HG03442 (cell line): ENCODE data around the gene ITGAV.
A peak's percentile ranks its signal among the peaks of the same experiment; 100 is the strongest.

Experiments used
- ATAC-seq: cut with Tn5 transposase; IDR thresholded peaks from one replicate; pipeline ENCODE4 v1.9.1; 2021; ENCODE audit warnings: mild to moderate bottlenecking, moderate library complexity; ENCODE audit not compliant: unreplicated experiment

The ITGAV gene

DNA sequence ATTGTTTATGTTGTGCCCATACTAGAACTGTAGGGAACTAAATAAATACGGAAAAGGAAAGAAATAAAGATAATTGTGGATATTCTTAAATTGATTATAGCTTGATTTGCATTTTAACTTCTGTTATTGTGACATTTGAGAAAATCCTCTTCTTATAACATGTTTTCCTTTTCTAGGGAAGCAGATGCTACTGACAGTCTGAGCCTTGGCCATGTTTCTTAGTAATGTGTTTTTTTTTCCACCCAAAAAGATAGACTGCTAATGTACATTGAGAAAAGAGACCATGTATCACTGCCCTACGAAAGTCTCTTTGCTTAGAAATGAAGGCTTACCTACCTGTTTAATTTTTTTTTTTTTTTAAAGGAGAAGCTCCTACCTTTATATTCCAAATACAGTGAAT lies 22.2 kb downstream of the ITGAV start:
- ATAC-seq: no peak

DNA sequence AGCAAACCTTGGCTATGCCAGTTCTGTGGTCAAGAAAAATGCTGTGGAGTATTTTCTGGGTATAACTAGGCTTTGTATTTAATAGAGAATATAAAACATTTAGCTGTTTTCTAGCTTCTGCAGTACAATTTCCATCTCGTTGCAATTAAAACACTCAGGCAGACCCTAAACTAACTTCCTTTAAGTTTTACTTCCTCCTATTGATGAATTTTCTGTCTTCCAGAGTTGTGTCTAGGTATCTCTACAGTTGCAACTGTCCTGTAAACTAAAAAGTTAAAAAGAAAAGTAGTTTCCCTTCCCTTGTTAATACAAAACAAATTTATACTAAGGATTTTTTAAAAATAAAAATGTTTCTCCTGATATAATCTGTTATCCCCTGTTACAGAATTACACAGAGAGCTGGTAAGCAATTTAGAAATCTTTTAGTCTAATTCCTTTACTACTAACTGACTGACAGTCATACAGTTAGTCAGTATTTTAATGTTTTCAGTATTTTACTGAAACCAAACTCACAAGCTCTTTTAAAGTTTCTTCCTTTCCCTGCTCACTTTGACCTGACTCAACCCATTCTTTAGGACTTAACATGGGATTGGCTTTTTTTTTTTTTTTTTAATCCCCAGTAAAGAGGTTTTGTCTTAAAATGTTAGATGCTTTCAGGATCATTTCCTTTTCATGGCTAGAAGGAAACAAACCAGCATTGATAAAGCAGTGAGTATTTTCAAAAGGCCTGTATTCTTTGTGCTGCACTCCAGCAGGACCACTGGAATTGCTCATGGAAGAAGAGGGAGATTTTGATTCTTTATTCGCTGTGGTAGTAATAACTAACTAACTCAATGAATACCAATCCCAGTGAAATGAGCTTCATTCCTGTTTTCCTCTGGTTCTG lies 22.9 kb downstream of the ITGAV start:
- no peak for ATAC-seq

DNA sequence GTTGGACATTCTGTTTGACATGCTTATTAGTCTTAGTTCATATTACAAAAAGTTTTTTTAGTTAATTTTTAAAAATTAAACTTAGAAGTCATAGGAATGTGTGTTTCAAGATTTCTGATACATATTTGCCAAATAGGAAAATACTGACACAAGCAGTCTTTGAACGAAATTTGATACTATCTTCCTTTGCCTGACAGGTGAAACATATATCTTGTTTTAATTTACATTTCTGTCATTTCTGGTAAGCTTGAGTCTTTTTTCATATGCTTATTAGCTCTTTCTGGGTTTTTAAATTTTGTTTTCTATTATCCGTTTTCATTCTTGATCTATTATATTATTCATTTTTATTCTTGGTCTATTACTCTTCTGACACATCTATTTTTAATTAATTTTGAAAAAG lies 24.5 kb downstream of the ITGAV start:
- no peak for ATAC-seq

DNA sequence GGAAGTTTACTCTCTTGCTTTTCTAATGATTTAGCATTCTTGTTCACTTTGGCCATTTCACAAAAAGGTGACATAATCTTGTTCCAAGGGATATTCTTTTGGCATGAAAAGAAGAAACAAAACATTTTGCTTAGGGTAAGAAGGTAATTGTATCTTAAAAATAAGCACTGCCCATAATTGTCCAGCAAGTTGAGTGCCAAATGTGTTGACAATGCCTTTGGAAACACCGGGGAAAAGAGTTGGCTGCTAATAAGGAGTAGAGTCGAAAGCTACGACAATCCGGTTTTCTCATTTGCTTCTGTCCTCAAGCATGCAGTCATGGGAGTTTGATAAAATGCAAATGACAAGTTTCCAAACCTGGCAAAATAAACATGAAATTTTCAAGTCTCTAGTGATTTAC lies 27.3 kb downstream of the ITGAV start:
- no peak for ATAC-seq

DNA sequence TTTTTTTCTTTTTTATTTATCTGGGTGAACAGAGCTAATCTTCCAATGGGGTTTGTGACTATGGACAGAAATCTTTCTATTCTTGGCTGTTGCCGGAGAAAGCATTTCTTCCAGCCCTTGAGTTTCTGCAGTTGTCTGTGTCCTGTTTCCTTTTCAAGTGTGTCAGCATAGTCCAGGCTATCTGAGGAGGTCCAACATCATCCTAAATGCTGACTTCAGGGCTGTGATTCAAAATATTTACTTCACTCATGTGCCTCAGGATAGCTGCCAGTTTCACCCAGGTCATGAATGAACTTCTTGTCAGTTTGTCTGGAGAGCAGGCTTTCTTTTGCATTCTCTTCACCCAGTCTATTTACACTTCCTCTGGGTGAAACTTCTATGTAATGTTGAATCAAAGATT lies 27.9 kb downstream of the ITGAV start:
- no peak for ATAC-seq

DNA sequence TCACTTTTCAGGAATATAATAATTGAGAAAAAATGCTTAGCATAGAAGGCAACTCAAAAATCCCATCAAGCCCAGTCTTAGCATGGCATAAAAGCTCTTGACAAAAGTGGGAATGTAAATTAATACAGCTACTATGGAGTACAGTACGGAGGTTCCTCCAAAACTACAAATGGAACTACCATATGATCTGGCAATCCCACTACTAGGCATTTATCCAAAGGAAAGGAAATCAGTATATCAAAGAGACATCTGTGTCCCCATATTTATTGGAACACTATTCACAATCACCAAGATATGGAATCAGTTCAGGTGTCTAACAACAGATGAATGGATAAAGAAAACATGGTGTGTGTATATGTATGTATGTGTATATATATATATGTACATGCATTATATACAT lies 28.8 kb downstream of the ITGAV start:
- ATAC-seq: no peak

DNA sequence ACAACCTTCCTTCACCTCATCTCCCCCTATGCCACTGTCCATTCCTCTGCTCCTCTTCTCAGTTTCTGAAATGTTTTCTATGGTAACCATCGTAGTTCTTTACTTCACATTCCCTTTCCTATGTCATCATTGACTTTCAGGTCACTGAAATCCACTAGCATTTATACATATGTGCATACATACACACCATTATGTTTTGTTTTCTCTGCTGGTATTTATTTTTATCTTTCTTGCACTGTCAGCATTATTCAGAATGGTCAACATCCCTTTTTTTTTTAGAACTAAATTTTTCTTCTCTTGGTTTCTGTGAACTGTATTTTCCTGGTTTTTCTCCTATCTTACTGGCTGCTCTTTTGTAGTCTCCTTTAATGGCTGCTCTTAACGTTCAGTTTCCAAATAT lies 33.2 kb downstream of the ITGAV start:
- ATAC-seq: no peak

DNA sequence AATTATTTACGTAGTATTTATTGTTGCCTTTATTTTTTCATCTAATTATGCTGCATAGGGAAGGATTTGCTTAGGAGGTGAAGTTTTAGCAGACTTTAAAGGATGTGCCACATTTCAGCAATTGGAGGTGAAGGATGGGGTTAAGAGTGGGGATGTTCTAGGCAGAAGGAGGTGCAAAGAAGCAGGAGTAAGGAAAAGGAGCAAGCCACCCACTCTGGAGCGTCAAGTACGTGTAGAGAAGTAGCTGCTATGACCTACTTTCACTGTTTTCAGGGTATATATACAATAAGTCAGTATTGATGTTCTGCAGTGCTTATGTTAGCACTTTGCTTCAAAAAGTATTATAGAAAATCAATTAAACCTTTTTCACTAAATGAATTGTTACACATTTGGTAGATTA lies 34.4 kb downstream of the ITGAV start:
- no peak for ATAC-seq

DNA sequence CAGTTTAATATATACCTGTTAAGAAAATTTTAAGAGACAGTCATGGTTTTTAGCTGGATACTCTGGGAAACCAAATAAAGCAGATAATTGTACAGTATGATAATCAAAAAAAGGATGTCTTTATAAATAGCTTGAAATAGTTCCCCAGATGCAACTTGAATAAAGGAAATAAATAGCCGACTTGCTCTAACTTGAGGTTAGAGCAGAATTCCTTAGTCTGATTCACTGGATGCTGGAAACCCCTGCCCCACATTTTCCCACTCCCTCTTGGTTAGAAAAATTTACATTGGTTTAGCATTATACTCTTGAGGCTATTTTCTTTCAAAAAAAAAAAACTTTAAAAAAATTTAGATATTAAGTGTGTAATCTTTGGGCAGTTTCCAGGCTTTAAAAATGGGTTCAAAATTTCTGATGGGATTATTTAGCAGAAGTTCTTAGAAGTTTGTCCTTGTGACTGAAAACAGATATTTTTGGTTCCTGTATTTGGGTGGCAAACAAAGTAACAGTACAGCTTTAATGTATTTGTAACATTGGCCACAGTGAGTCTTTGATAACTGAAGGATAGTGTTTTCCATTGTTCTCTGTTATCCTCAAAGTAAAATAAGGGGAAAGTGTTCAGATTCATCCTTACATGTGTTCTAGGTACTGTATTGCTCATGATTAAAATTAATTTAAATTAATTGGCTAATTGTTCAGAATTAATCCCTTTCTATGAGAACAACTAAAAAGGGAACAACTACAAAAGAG lies 39.6 kb downstream of the ITGAV start:
- no peak for ATAC-seq

DNA sequence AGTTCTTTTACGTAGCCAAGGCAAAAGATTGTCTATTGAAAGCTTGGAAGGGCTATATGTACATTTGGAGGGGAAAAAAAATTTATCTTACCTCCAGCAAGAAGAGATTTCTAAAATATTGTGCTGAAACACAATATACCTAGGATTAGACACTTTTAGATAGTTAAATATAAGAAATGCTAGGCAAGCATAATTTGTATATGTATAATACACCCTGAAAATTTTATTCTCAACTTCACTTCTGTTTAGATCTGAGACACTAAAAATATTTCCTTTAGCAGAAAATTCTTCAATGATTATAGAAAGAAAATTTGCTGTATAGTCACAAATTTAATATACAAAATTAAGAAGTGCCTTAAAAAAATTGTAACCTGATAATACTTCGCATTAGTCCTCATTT lies 42.6 kb downstream of the ITGAV start:
- ATAC-seq: no peak

DNA sequence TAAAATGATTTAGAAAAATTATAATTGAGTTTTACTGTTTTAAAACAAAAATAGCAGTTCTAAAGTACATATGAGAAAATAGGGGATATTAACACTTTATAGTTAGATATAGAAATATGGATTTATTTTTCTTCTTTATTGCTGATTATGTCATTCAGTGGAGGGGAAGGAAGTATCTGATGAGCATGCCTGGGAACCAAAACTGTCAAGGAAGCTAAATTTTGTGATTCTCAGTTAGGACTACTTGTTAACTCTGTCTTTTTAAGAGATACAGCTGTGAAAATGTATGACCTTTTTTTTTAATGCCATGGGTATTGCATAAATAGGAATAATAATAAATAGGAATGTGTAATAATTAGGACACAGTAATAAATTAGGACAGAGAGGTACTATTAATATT lies 44.8 kb downstream of the ITGAV start:
- ATAC-seq: no peak

DNA sequence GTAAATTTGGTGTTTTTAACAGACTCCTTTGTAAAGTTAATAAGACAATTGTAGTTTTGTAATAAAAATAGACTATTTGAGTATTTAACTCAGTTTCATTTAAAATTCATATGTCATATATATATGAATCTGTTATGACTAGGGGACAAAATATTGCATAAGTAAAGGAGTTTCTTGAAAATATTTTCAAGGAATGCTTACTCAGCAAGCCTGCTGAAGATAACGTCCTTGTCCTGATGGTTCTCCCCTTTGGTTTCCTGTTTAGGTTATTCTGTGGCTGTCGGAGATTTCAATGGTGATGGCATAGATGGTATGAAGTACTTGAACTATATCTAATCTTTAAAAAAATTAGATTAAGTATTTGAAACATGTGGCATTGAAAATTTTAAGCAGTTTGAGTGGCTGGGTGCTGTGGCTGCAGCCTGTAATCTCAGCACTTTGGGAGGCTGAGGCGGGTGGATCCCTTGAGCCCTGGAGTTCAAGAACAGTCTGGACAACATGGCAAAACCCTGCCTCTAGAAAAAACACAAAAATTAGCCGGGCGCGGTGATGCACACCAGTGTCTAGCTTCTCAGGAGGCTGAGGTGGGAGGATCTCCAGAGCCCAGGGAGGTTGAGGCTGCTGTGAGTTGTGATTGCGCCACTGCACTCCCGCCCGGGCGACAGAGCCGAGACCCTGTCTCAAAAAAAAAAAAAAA lies 47.1 kb downstream of the ITGAV start:
- no peak for ATAC-seq

DNA sequence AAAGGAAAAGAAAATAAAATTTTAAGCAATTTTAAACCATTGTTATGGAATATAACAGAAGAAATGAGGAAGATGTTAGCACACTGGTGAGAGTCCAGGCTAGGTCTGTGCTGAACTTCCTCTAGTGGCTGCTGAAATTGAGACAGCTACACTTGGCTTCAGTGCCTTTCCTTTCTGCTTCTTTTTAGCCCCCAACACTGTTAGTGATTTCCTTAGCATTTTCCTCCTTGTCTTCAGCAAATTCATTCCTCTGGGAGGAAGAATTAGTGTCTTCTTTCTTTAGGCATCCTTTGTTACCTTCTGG lies 47.6 kb downstream of the ITGAV start:
- ATAC-seq: no peak

DNA sequence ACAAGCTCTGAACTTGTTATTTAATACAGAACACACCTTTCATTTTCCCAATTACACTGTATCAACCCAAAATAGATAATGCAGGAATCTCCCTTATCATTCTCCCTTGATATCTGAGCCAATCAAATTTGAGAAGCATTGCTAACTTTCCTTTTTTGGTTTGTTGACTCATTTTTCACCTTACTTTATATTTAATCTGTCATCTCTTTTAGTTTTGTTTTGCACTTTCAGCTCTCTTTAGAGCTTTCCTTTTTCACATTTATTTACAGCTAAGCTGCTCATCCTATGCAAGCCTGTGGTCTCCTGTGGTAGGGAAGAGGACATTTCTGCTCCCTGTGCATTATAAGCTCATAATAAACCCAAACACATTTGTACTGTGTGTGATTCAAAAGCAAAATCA lies 50.1 kb downstream of the ITGAV start:
- peak; percentile 60 for ATAC-seq

DNA sequence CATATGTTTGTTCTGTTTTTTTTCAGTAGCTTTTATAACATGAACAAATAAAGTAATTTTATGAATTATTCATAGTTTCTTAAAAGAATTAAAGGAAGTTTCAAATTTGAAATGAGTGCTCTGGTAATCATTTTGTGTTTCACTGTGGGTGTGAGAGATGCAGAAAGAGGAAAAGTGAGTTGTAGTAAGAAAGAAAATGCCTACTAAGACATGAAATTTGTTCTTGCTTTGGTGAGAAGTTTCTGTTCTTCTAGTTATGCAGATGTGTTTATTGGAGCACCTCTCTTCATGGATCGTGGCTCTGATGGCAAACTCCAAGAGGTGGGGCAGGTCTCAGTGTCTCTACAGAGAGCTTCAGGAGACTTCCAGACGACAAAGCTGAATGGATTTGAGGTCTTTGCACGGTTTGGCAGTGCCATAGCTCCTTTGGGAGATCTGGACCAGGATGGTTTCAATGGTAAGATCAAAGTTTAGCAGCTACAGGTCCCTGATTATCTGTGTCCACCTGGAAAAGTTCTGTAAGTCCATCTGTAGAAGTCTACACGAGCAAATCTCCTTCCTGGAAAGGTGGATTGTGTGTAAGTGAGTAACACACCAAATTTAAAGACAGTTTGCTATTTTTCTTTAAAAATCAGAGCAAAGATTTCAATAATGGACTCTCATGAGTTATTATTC lies 51.4 kb downstream of the ITGAV start:
- peak; percentile 7 for ATAC-seq

DNA sequence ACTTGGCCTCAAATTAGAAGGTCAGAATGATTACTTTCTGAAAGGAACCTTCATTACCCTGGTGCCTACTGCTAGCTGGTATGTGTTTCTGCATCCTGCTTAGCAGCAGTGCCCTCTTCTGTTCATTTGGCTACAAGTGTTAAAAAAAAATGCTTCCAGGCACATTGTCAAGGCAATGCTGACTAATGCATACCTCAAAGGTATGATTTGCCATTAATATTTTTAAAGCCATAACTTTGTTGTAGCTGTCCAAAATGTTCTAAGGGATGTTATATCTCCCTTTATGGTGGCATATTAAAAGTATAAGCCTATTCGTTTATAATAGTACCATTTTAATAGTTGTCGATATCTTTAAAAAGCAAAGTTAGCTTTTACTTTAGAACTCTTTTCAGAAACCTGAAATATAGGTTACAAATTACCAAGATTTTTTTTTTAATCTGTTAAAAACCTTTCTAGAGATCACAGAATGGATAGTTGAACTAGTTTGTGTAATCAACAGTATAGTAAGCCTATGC lies 52.0 kb downstream of the ITGAV start:
- ATAC-seq: peak; percentile 82

DNA sequence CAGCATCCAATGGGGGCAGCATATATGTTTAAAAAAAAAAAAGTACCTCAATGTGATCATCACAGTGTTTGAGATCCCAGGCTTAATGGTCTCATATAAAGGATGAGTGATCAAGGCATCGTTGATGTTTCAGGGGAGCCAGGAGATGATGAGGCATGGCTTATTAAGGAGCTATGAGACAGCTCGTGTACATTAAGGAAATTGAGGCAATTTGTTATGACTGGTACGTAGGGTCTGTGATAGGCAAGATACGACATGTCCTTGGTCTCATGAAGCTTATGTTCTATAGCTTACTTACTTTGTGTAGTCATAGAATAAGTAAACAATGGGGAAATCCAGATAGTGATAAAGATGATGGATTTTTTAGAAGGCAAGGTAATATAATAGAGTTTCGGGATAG lies 54.9 kb downstream of the ITGAV start:
- no peak for ATAC-seq

DNA sequence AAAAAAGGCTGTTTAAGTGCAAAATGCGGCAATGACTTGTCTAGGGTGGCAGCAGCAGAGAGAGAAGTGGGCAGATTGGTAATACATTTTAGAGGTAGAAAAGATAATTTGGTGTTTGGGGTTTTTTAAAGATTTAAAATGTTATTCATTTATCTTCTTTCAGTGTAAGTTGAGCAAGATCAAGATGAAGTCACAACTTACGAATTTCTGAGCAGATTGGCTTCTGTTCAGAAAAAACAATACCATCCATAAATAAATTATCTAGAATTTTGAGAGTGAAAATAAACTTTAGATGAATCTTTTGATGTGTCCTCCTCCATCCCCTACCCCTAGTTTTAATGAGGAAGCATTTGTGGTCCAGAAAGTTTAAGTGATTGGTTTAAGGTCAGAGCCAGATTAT lies 56.1 kb downstream of the ITGAV start:
- no peak for ATAC-seq

DNA sequence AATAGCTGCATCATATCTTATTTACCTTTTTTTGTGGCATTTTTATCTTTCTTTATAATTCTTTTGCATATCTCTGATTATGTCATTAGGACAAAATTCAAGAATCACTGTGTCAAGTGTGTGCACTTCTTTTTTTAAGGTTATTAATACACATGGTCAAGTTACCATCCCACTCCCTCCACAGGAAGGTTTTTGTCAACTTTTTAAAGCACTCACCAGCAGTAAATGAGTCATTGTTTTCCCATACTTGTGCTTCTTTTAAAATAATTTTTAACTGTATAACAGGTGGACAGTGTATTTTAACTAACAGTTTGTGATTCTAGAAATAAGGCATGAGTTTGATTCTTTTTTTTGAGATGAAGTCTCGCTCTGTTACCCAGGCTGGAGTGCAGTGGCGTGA lies 58.3 kb downstream of the ITGAV start:
- ATAC-seq: no peak

DNA sequence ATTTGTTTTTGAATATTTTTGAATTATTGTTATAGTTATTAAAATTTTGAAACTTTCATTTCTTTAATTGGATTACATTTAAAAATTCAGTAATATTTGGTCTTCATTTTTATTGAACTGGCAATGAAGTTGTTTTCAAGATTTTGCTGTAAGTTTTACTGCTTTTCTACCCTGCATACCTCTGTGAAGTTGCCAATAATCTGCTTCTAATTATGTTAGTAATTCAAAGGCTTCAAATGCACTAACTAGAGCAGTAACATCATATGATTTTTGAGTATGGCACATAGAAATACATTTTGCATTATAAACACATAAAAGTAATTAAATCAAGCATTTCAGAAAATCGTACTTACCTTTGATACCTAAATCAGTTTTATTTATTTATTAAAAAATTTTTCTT lies 63.7 kb downstream of the ITGAV start:
- ATAC-seq: no peak

DNA sequence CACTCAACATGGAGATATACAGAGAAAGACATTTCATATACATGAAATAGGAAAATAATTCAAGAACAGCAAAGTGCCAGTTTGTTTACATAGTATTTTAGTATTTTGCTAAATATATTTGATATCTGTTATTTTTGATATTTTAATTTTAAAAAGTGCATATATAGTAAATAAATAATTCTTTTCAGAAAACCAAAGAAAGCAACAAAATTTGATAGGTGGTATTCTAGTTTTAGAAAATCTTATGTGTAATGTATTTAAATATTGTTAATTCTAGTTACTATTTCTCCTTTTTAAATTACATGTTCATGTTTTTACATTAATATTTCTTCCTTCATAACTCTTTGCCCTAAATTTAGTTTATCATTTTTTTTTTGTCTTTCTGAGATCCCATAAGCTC lies 69.5 kb downstream of the ITGAV start:
- no peak for ATAC-seq
